ENCODE measurements around the gene KCNA3.

KCNA3 gene

DNA sequence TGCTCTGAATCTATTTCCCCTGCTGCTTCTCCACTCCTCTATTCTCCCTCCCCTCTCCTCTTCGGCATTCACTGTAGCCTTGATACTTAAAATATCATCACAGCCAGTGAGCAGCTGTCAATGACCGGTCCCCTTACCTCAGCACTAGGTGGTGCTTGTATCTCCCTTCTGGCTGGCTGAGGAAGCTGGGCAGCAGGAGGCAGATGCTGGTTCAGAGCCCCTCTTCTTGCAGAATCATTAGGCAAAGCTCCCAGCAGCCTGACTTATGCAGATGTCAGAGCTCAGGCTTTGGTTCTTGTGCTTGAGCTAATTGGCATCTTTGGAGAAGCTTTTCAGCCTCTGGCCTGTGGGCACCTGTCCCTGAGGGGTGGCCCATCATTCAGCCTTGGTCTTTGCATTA lies 36.7 kb downstream of the KCNA3 start:
- no peak for DNase-seq (ENCODE audit: low read depth)
- TF ChIP-seq, protein P1, sequence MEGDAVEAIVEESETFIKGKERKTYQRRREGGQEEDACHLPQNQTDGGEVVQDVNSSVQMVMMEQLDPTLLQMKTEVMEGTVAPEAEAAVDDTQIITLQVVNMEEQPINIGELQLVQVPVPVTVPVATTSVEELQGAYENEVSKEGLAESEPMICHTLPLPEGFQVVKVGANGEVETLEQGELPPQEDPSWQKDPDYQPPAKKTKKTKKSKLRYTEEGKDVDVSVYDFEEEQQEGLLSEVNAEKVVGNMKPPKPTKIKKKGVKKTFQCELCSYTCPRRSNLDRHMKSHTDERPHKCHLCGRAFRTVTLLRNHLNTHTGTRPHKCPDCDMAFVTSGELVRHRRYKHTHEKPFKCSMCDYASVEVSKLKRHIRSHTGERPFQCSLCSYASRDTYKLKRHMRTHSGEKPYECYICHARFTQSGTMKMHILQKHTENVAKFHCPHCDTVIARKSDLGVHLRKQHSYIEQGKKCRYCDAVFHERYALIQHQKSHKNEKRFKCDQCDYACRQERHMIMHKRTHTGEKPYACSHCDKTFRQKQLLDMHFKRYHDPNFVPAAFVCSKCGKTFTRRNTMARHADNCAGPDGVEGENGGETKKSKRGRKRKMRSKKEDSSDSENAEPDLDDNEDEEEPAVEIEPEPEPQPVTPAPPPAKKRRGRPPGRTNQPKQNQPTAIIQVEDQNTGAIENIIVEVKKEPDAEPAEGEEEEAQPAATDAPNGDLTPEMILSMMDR (IDR thresholded peaks at IDR 0.05; ENCODE audit: control insufficient read depth, insufficient read depth, low read depth, low read length, missing control alignments) = no peak
- H3K4me3 ChIP-seq (ENCODE audit: control insufficient read depth, low read depth, low read length) = no peak overlapping the region

DNA sequence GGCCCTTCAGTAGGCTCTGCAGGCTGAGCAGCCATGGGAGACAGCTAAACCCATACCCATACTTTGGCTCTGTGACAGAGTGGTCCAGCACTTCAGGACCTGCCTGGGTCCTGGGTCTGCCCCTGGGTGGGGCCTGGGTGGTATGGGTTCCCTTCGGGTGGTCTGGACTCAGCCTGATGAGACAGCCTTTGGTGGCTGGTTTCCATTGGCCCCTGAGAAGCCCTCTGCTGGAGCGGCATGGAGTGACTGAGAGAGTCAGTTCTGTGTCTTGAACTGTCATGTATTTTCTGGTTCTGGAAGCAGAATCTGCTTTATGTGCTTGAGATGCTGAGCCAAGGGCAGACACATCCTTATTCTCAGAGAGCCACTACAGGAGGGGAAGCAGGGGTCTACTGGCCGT lies 37.3 kb downstream of the KCNA3 start:
- no peak overlapping the region for H3K4me3 ChIP-seq (ENCODE audit: control insufficient read depth, low read depth, low read length)
- TF ChIP-seq, protein P1 (IDR thresholded peaks at IDR 0.05; ENCODE audit: control insufficient read depth, insufficient read depth, low read depth, low read length, missing control alignments) = no peak
- DNase-seq (ENCODE audit: low read depth) = no peak

DNA sequence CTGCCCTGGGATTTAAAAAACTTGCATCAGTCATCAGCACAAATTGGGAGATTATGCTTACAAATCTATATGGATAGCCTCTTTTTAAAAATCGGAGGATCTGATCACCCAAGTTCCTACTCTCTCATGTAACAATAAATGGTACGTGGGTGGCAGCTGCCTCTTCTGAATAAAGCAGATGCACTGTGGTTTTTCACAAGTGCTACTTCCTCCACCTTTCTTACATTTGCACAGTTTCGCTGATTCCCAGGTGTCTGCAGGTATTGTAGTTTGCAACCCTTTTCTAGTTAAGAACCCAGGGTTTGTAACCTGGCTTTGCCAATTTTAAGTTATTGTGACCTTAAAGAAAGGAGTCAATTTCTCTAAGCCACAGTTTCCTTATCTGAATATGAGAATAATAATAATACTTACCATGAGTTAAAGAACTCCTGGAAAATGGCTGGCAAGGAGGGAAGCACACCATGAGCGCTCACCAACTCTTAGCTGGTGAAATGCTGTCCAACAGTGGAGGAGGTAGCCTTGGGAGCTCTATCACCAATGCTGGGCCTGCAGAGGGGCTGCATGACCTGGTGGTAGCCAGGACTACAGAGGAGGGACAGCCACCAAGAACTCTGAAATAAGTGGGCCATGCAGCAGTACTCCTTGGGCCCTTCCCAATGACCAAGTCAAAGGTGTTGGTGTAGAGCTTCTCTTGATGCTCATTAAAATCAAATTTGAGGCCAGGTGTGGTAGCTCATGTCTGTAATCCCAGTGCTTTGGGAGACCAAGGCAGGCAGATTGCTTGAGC lies 38.4 kb downstream of the KCNA3 start:
- DNase-seq (ENCODE audit: low read depth) = no peak
- H3K4me3 ChIP-seq (ENCODE audit: control insufficient read depth, low read depth, low read length) = no peak overlapping the region
- TF ChIP-seq, protein P1 (IDR thresholded peaks at IDR 0.05; ENCODE audit: control insufficient read depth, insufficient read depth, low read depth, low read length, missing control alignments) = no peak

DNA sequence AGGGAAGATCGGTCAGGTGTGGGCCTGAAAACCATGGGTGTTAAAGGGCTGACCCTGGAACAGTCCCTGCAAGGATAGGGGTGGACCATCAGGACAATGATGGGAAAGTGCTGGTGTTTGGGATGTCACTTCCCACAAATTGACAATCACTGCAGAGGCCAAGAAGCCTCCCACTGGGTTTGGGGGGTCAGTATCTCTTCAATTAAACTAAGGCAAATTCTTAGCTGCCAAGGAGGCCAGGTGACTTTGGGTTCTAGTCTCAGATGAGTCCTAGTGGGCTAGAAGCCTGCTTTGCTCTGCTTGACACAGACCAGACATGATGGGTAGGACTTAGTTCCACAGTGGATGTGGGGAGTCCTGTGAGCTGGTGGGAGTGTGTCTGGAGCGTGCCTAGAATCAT lies 39.3 kb downstream of the KCNA3 start:
- DNase-seq (ENCODE audit: low read depth) = no peak
- TF ChIP-seq, protein P1 (IDR thresholded peaks at IDR 0.05; ENCODE audit: control insufficient read depth, insufficient read depth, low read depth, low read length, missing control alignments) = no peak
- H3K4me3 ChIP-seq (ENCODE audit: control insufficient read depth, low read depth, low read length) = no peak overlapping the region

DNA sequence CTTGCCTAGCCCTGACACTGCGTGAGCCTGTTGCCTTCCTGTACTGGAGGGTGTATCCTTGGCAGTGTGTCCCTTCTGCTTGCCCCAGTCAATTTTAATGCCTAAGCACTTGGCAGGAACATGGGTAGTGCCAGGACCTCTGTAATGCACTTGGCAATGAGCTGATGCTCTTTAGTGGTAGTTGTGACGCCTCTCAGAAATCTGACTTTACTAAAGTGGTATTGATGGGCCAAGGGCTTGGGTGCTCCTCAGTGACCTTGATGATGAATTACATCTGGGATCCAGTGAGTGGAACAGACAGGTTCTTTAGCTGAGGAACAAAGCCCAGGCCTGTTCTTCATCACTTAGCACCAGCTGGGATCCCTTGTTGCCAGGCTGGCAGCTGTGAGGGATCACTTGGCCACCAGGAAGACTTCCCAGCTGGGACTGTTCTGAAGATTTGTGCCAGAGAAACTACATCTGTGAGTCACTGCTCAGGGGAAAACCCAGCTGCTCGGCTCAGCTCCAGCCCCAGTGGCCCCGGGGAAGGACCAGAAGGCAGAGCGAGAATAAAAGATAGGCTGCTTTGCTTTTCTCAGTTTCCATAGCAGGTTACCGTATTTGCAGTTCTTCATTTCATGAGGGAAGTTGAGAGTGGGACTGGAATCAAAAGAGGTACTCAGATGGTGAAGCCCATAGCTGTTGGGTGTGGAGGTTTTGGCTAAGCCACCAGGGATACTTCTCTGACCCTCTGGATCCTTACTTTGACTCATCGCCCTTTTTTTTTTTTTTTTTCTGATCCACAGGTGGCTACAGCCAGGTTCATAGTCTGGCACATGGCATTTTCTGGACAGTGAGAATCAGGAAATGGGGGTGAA lies 40.1 kb downstream of the KCNA3 start:
- H3K4me3 ChIP-seq (ENCODE audit: control insufficient read depth, low read depth, low read length) = no peak overlapping the region
- DNase-seq (ENCODE audit: low read depth) = no peak
- TF ChIP-seq, protein P1 (IDR thresholded peaks at IDR 0.05; ENCODE audit: control insufficient read depth, insufficient read depth, low read depth, low read length, missing control alignments) = no peak

DNA sequence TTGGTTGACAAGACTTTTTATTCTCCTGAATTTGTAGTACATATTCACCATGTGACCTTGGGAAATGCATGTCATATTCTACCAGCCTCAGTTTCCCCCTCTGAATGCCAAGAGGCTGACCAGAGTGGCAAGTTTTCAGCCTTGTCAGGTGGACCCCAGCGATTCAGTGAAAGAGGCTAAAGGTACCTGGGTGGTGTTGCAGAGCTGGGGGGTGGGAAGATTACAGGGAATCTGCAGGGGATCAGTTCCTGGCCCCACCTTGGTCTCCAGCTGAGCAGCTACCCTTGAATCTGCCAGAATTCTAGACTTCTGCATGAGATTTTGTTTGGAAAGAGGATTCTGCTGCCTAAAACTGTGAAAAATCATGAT lies 40.7 kb downstream of the KCNA3 start:
- no peak for DNase-seq (ENCODE audit: low read depth)
- TF ChIP-seq, protein P1 (IDR thresholded peaks at IDR 0.05; ENCODE audit: control insufficient read depth, insufficient read depth, low read depth, low read length, missing control alignments) = no peak
- no peak overlapping the region for H3K4me3 ChIP-seq (ENCODE audit: control insufficient read depth, low read depth, low read length)
